Measurements from ENCODE around the gene VMAC. TPM values are rescaled to one million over a fixed set of nuclear protein-coding genes. Genes with fewer than 3 reads are reported as not detected.
A peak's percentile ranks its signal among the peaks of the same experiment; 100 is the strongest.

Gene VMAC
- total and polyA plus RNA-seq, 9 of the 15 experiments (the other 6 are each of a cell fraction or from before 2014, with no cell fraction given): 0.03 to 3.4 (median 1.1) TPM

DNA sequence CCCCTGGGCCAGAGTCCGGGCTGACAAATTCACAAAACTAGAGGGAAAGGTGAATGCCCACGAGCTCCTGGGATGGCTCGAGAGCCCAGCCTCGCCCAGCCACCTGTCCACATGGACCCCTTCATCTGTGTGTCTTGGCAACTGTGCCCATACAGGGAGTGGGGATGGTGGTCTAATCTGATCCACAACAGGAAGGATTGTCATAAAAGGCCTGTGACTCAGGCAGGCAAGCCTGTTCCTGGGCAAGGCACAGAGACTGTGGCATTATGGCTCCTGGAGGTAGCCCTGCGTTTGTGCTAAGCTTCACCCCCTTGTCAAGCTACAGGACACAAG, 29.4 kb downstream of the VMAC start (continued):
- TF ChIP-seq FOXO4 (CRISPR knock-in tag; IDR thresholded peaks at IDR 0.05) (no peak), ZNF551 (CRISPR knock-in tag; IDR thresholded peaks at IDR 0.05) (no peak), TFAM (CRISPR knock-in tag; conservative IDR thresholded peaks at IDR 0.05) (no peak), FOXJ2 (tag; IDR thresholded peaks at IDR 0.05) (no peak), RBBP5 (IDR thresholded peaks at IDR 0.05; ENCODE audit: borderline replicate concordance, insufficient read depth, low read length, poor library complexity, severe bottlenecking) (no peak)

DNA sequence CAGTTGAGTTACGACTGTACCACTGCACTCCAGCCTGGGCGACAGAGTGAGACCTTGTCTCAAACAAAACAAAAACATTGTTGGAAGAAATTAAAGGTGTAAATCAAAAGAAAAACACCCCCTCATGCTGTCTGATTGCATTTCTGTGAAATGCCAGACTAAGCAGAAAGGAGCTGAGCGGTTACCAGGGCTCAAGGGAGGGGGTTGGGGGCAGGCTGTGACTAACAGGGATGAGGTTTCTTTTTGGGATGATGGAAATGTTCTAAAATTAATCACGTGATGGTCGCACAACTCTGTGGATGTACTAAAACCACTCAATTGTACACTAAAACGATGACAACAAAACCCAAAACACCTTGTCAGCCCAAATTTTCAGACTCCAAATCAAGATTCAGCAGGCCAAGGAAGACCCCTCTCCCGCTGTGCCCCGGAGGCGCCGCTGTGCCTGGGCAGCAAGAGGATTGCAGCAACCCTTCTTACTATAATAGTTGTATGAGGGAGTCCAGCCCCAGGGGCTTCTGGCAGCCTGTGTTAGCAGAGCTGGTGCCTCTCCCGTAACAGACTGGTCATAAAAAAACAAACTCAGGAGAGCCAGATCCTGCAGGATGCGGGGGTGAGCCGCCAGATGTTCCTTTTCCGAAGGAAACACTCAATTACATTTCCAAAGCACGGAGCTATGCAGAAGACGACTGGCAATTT, 30.3 kb downstream of the VMAC start:
- FAIRE-seq (no peak), ATAC-seq (no peak), DNase-seq (ENCODE audit: extremely low read depth in 1 of 4, low spot score in 3 of 4) (no peak)
- intact Hi-C loops (cut with micrococcal nuclease) (no loop called here), in situ Hi-C loops (cut with MboI) (no loop called here)
- TSS peak; percentile 19 for BruUV-seq (replicated peaks)
- Histone ChIP-seq H3K9me1 (ENCODE audit: control insufficient read depth, insufficient read depth, low read length) (peaks cover 2% of the 10 kb centered on the region), H3K4me3 (no peak overlapping the region), H3K9me3 (replicated peaks; ENCODE audit: control insufficient read depth, insufficient read depth, low read depth, low read length) (no peaks in the 10 kb centered on the region), H4K20me1 (replicated peaks; ENCODE audit: control insufficient read depth, insufficient read depth, low read length) (peaks cover 5% of the 10 kb centered on the region; the same call in 1 of the 2 replicates), H3K36me3 (ENCODE audit: control insufficient read depth, insufficient read depth, low read length) (peaks cover 88% of the 10 kb centered on the region; the same call in 2 of the 3 replicates), H3K4me1 (replicated peaks in 1 of 2; ENCODE audit: control insufficient read depth in 2 of 2, insufficient read depth in 2 of 2, low read length in 2 of 2) (peaks cover 0 to 10% of the 10 kb centered on the region in 2 experiments; a peak in 1 of 5 replicates), H3K4me2 (ENCODE audit: insufficient read depth, low read length) (no peak overlapping the region), H2AFZ (ENCODE audit: low read depth, low read length) (no peak overlapping the region), H3K9ac (ENCODE audit: insufficient read depth in 1 of 2, low read depth in 2 of 2, low read length in 2 of 2) (no peak overlapping the region), H3K79me2 (ENCODE audit: control insufficient read depth, insufficient read depth, low read length) (peaks cover 5% of the 10 kb centered on the region; the same call in 1 of the 3 replicates), H3K27me3 (ENCODE audit: control insufficient read depth in 2 of 2, insufficient read depth in 2 of 2, low read length in 2 of 2) (no peaks in the 10 kb centered on the region), H3K27ac (ENCODE audit: extremely low read depth, low read depth, low read length) (no peak overlapping the region)
- 88% methylated on average over 16 of the region's 16 CpGs for WGBS (ENCODE audit: insufficient coverage, low coverage, missing lambda C conversion rate)
- ChIA-PET POLR2A (no interaction called here), CTCF (ENCODE audit: low intra/inter-chr PET ratio) (no interaction called here)
- TF ChIP-seq CXXC5 (CRISPR knock-in tag; IDR thresholded peaks at IDR 0.05) (no peak), GMEB1 (CRISPR knock-in tag; IDR thresholded peaks at IDR 0.05) (no peak), CREBBP (IDR thresholded peaks at IDR 0.05; ENCODE audit: low read depth, low read length) (no peak), NFXL1 (CRISPR knock-in tag; IDR thresholded peaks at IDR 0.05) (no peak)
- TF ChIP-seq, protein P1, sequence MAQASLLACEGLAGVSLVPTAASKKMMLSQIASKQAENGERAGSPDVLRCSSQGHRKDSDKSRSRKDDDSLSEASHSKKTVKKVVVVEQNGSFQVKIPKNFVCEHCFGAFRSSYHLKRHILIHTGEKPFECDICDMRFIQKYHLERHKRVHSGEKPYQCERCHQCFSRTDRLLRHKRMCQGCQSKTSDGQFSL (CRISPR knock-in tag; IDR thresholded peaks at IDR 0.05): no peak
- TF ChIP-seq, protein P1 (tag; IDR thresholded peaks at IDR 0.05): no peak
